Upper lobe of right lung (tissue), 1 donor: Measurements from ENCODE around the gene NGRN. TPM values are rescaled to one million over a fixed set of nuclear protein-coding genes. Genes with fewer than 3 reads are reported as not detected.
A peak's percentile ranks its signal among the peaks of the same experiment; 100 is the strongest.

Source experiments
- ATAC-seq: fragments of 200-7000 bp; cut with Tn5 transposase; one replicate; pipeline ENCODE4 v1.9.1; 2020; ENCODE audit warnings: mild to moderate bottlenecking, moderate library complexity
- DNase-seq: peaks from one replicate; pipeline ENCODE4 v3.0.0-alpha.2; 2020
- H3K27ac ChIP-seq: fragments of 200-600 bp; one replicate; pipeline ENCODE4 v1.8.0; 2022
- H3K27me3 ChIP-seq: fragments of 200-600 bp; one replicate; pipeline ENCODE4 v1.8.0; 2022; ENCODE audit warnings: mild to moderate bottlenecking
- H3K36me3 ChIP-seq: fragments of 200-600 bp; one replicate; pipeline ENCODE4 v1.8.0; 2022
- H3K4me1 ChIP-seq: fragments of 200-600 bp; one replicate; pipeline ENCODE4 v1.8.0; 2022
- H3K4me3 ChIP-seq: fragments of 200-600 bp; one replicate; pipeline ENCODE4 v1.8.0; 2022; ENCODE audit warnings: mild to moderate bottlenecking
- H3K9me3 ChIP-seq: fragments of 200-600 bp; one replicate; pipeline ENCODE4 v1.8.0; 2022
- CTCF ChIP-seq: fragments of 200-600 bp; IDR thresholded peaks from one replicate; pipeline ENCODE4 v1.8.0; 2022; ENCODE audit warnings: antibody characterized with exemption
- intact Hi-C: fragments of 100-400 bp; cut with DNase I; formaldehyde crosslinking; loops from one replicate; pipeline ENCODE4 v1.11.0; 2022
- total RNA-seq: library from RNA; stranded (reverse); fragmentation: NEBNext Ultra II Directional; extraction: Animal tissue kit (Norgen Biotek cat#: 25700); gene quantifications from one replicate; pipeline ENCODE4 v1.2.1, GENCODE V29; 2021
- donor health status: DM: no; HTN: yes; CAD: no; lungs with severe emphysema.

NGRN gene
- total RNA-seq, 1 donor from 2014 or later: 75.0 TPM

- no peak for TF ChIP-seq CTCF
- Histone ChIP-seq H3K4me3 (no peak overlapping the region), H3K4me1 (peaks cover 12% of the 10 kb centered on the region), H3K36me3 (no peaks in the 10 kb centered on the region), H3K9me3 (no peaks in the 10 kb centered on the region), H3K27ac (no peak overlapping the region), H3K27me3 (no peaks in the 10 kb centered on the region)
- ATAC-seq: no peak
- no peak for DNase-seq
- intact Hi-C loops: no loop called here
Observed at GRCh38 chr15:90309020-90309419, 43.5 kb downstream of the NGRN start.

DNA sequence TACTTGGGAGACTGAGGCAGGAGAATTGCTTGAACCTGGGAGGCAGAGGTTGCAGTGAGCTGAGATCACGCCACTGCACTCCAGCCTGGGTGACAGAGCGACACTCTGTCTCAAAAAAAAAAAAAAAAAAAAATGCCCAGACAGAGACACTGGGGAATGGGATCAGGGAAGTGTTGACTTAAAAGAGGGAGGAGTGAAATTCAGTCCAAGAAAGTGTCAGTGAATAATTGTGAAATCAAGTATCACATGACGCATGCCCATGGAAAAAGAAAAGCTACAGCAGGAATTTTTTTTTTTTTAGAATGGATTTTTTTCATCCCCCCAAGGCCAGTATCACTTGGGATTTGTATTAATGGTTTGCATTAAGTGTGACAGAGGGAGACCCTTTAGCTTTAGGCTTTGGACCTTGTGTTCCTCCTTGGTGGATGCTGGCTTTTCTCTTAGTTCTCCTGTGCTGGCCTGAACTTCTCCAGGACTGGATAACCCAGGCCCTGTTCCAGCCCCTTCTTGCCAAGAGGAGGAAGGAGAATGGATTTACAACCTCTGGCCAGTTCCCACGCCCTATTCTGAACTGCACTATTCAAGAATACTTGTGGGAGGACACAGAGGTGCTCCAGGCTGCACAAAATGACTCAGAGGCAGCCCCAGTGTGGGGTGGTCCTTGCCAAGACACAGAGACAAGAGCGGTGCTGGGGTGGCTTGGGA is 50.0 kb downstream of the NGRN start:
- intact Hi-C loops: no loop called here
- no peak for TF ChIP-seq CTCF
- no peak overlapping the region for H3K4me3 ChIP-seq
- H3K4me1 ChIP-seq: peaks cover 22% of the 10 kb centered on the region
- peak; percentile 71 for ATAC-seq
- no peaks in the 10 kb centered on the region for H3K27me3 ChIP-seq
- H3K9me3 ChIP-seq: no peaks in the 10 kb centered on the region
- peak overlapping the region; percentile 75 for H3K27ac ChIP-seq
- H3K36me3 ChIP-seq: no peaks in the 10 kb centered on the region
- no peak for DNase-seq

DNA sequence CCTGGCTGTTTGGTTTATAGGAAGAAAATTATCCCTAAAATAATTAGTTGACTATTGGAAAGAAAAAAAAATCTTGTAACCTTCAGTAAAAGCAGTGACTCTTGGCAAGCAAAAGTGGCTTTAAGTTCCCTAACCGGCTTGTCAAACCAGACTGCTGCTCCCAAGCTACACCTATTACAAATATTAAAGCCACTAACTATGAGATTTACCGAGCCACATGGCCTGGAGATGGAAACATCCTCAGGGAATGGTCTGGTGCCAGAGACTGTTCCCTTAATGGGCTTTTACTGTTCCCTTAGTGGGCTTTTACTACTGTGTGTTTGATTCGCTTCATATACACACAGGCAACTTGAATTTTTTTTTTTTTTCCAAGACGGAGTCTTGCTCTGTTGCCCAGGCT is 50.7 kb downstream of the NGRN start:
- DNase-seq (no peak), ATAC-seq (no peak)
- no peaks in the 10 kb centered on the region for H3K27me3 ChIP-seq
- intact Hi-C loops: no loop called here
- no peaks in the 10 kb centered on the region for H3K9me3 ChIP-seq
- peak overlapping the region; percentile 75 for H3K27ac ChIP-seq
- H3K4me1 ChIP-seq: peaks cover 24% of the 10 kb centered on the region
- no peaks in the 10 kb centered on the region for H3K36me3 ChIP-seq
- no peak overlapping the region for H3K4me3 ChIP-seq
- no peak for TF ChIP-seq CTCF

DNA sequence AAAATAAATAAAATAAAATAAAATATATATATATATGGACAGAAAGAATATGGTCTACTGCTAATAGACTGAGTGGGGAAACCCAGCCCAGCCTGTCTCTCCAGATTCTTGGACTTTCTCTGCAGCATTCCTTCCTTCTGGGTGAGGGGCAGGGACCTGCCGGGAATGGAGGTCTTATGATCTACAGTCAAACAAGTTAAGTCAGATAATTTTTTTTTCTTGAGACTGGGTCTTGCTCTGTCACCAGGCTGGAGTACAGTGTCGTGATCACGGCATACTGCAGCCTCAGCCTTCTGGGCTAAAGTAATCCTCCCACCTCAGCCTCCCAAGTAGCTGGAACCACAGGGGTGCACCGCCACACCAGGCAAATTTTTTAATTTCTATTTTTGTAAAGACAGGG is 53.1 kb downstream of the NGRN start:
- Histone ChIP-seq H3K4me1 (peaks cover 30% of the 10 kb centered on the region), H3K27me3 (no peaks in the 10 kb centered on the region), H3K9me3 (no peaks in the 10 kb centered on the region), H3K4me3 (no peak overlapping the region), H3K36me3 (no peaks in the 10 kb centered on the region), H3K27ac (no peak overlapping the region)
- ATAC-seq (no peak), DNase-seq (no peak)
- no peak for TF ChIP-seq CTCF
- intact Hi-C loops: no loop called here

GRCh38 chr15:90320062-90320884 is 54.8 kb downstream of the NGRN start:
- DNase-seq: peak; percentile 84
- no peak overlapping the region for H3K27ac ChIP-seq
- peak; percentile 97 for TF ChIP-seq CTCF
- no peaks in the 10 kb centered on the region for H3K9me3 ChIP-seq
- H3K27me3 ChIP-seq: no peaks in the 10 kb centered on the region
- no peaks in the 10 kb centered on the region for H3K36me3 ChIP-seq
- H3K4me1 ChIP-seq: peaks cover 27% of the 10 kb centered on the region
- intact Hi-C loops: loop anchor here (10.0 kb wide), 1 partner anchor 155 kb away; no protein-coding TSS in a partner anchor
- ATAC-seq: peak; percentile 99
- no peak overlapping the region for H3K4me3 ChIP-seq
